ENCODE measurements around the gene BCL2.

The BCL2 gene

GRCh38 chr18:63180971-63181376 is 138.6 kb downstream of the BCL2 start:
- DNase-seq (ENCODE audit: low spot score), result no peak

GRCh38 chr18:63180321-63180720 is 139.2 kb downstream of the BCL2 start:
- no peak for DNase-seq (ENCODE audit: low spot score)

GRCh38 chr18:63179422-63179821 is 140.1 kb downstream of the BCL2 start:
- DNase-seq (ENCODE audit: low spot score), result no peak

- DNase-seq (ENCODE audit: low spot score), result no peak
Measured at GRCh38 chr18:63178971-63179370, 140.6 kb downstream of the BCL2 start.

DNA sequence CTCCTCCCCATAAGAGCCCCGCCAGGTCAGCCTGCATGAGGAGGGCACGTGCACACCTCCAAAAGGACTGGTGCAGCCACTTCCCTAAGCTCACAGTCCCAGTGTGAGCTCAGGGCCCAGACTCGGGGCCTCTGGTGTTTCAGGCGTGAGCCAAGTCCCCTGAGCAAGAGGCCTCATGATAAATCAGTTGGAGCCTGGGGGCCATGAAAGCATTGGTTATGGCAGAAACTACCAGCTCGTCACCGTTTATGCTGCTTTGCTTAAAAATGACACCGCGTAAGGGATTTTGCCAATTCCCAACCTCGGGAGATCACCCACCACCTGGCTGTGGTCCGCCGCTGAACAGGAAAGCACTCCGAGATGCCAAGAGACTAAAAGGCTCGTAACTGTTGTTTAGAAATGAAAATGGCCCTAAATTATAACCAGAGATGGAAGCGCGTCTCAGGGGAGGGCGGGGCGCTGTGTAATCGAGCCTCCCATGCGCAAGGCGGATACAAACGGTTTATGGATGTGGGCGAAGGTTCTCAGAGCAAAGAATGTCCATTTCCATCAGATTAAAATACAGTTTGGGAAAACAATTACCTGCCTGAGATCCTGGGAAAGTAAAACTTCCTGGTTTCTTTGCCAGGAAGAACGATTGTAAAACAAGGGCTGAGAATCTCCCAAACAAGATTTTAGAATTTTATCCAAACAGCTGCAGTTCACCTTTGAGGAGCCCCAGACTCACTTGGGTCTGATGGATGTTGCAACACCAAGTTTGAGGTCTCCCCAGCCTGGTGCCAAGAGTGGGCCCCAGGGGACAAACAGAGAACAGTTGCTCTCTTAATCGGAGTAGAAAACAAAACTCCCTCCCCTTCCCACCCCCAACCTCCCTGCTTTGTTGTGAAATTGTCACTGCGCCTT is 141.4 kb downstream of the BCL2 start:
- DNase-seq (ENCODE audit: low spot score), result no peak

- DNase-seq (ENCODE audit: low spot score), result no peak
Measured at GRCh38 chr18:63177259-63177658, 142.3 kb downstream of the BCL2 start.

DNA sequence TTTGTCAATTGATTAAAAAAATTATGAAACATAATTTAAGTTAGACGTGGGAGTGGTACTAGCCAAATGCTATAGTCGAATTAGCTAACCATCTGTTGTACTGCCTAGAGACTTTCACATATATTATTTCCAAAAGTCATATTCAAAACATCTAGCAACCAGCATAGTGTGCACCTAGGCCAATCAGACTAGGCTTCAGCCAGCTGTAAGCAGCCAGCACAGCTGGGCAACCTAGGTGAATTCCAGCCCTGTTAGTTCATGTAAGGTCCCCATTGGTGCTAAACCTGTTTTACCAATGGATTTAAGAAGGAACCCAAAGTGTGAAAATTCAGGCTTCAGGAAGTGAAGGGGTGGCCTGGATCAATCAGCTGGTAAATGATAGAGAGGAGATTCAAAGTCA is 144.3 kb downstream of the BCL2 start:
- DNase-seq (ENCODE audit: low spot score), result no peak

GRCh38 chr18:63173983-63174382 is 145.6 kb downstream of the BCL2 start:
- DNase-seq (ENCODE audit: low spot score), result no peak

- DNase-seq (ENCODE audit: low spot score), result no peak
Measured at GRCh38 chr18:63169853-63170252, 149.7 kb downstream of the BCL2 start.

GRCh38 chr18:63168287-63168686 is 151.3 kb downstream of the BCL2 start:
- DNase-seq (ENCODE audit: low spot score), result no peak

GRCh38 chr18:63166142-63166541 is 153.4 kb downstream of the BCL2 start:
- DNase-seq (ENCODE audit: low spot score), result no peak

DNA sequence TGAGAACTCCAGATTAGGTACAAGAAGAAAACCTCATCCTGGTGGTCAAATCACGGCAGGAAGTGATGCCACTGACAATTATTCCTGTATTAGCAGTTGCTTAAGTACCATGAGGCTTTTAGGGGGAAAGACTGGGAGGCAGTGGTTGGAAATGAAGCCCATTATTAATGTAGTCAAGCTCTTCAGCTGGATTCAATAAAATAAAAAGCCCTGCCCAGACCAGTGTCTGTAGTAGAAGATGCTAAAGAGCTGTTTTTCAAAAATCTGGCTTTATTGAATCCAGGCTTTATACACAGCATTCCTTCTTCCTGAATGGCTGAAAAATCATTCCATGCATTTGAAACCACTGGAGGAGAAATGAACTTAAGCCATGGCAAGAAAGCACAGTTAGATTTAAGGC is 155.2 kb downstream of the BCL2 start:
- no peak for DNase-seq (ENCODE audit: low spot score)

- no peak for DNase-seq (ENCODE audit: low spot score)
Measured at GRCh38 chr18:63162271-63163014, 157.1 kb downstream of the BCL2 start.

DNA sequence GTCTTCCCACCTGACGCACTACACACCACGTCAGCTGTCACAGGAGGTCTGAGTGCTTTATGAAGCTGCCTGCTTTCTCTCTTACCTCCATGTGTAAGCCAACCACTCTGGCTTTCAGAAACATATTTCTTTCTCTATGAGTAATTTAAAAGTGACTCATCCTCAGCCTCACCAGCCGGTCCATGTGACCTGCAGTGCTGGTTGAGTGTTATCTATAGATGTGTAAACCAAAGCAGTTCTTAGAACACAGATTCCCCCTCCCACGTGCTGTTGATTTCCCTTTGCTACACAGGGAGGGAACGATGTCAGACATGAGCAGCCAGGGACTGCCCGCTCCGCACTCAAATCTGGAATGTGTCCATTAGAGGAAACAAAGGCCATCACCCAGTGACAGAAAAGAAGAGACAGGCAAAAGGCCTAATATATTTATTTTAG is 157.8 kb downstream of the BCL2 start:
- DNase-seq (ENCODE audit: low spot score), result no peak

- no peak for DNase-seq (ENCODE audit: low spot score)
Measured at GRCh38 chr18:63161032-63161760, 158.4 kb downstream of the BCL2 start.

GRCh38 chr18:63160172-63160995 is 159.2 kb downstream of the BCL2 start:
- no peak for DNase-seq (ENCODE audit: low spot score)

GRCh38 chr18:63159590-63159989 is 160.0 kb downstream of the BCL2 start:
- DNase-seq (ENCODE audit: low spot score), result no peak

DNA sequence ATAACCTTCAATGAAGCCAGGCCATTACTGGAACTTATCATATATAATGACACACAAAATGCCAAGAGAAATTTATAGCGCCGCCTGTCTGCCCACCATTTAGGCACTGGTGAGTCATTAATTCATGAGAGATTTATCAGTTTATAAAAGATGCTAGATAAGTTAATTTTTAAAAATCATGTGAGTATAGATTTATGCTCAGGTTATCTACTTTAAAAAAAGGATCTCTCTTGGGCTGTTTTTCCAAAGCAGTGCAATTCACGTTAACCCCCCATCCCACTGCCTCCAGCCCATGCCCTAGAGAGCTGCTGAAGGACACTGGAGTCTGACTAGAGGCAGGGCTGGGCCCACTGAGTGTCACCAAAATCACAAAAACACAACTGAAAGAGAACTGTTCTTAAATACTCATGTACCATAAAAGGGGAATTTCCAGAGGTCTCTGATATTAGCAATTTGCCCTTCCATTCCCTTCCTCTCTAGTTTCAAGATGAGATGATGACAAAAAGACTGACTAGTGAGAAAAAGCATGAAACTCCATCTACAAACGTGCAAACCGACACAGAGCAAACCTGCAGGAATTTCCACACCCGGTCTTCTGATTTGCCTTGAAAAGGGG is 160.8 kb downstream of the BCL2 start:
- DNase-seq (ENCODE audit: low spot score), result no peak

DNA sequence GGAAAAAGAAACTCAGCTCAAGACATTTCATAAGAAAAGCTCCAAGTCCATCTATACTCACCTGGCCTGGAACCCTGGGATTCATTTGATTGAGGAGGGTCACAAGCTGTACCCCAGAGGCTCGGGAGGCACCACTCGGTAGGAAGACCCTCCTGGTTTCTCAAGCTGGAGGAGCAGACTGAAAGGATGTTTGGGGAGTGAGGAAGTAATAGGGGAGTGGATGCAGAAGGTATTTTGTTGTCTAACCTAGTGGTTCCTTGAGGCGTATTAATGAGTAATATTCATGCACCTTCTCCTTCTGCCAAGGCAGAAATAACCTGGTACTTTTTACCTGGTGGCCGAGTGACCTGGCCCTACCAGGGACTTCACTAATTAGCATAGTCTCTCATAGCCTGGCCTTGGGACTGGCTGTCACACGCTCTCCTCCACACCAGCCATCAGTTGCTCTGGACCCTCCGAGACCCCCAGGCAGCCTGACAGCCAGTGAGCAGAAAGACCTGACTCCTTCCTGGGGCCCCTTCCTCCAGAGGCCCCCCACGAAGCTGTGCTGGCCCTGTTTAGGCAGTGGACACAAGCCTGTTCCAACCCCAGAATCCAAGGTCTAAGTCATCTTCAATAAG is 161.4 kb downstream of the BCL2 start:
- no peak for DNase-seq (ENCODE audit: low spot score)

DNA sequence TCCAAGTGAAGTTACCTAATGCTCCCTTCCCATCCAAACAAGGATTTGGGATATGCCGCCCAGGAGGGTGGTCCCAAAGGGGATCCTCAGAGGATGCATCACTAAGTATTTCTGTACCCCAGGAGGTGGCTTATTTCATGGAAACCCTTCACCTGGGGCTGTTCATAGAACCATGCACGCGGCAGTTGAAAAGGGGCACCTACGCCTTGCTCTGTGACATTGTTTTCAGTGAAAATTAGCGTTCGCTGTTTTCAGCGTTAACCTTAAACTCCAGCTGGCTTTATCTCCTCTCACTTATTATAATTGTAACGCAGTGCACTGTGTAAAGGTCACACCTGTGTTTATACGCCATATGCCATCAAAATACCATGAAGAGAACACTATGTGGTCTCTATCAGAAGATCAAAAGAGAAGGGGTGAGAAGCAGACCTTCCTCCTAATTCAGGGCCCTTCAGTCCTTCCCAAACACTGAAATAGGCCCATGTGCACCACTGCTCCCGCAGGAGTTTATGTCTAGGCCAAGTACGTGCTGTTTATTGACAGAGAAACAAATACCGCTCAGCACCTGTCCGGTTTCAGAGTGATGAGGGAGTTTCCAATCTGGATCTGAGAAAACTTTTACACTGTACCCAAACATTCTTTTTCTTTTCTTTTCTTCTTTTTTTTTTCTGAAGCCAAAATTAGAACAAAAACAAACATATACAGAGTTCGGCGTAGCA is 162.1 kb downstream of the BCL2 start:
- DNase-seq (ENCODE audit: low spot score), result no peak

All from putamen (tissue), 1 donor.